Right lobe of liver (tissue), 6 donors: ENCODE data around the gene GSTA3. TPM values are rescaled to one million over a fixed set of nuclear protein-coding genes. Genes with fewer than 3 reads are reported as not detected.

Source experiments
- ATAC-seq, 4 donors: fragments of 200-7000 bp; cut with Tn5 transposase; one replicate each; pipeline ENCODE4 v1.9.1; 2020; ENCODE audit warnings: mild to moderate bottlenecking in 4 of 4, moderate library complexity in 4 of 4
- DNase-seq, 3 donors: peaks; one replicate each; pipeline ENCODE4 v3.0.0-alpha.2; 2020
- H3K27ac ChIP-seq, 3 donors: fragments of 200-600 bp; one replicate each; pipeline ENCODE4 v1.8.0; 2022
- H3K27me3 ChIP-seq, 2 donors: fragments of 200-600 bp; one replicate each; pipeline ENCODE4 v1.8.0; 2022
- H3K36me3 ChIP-seq, 4 donors: fragments of 200-600 bp; sonication (generic) in 1 of 4; one replicate each; pipeline versions ENCODE4 v1.5.1 to v1.8.0; 2017 to 2022; ENCODE audit warnings: control low read depth in 1 of 4
- H3K4me1 ChIP-seq, 4 donors: fragments of 200-600 bp; sonication (generic) in 1 of 4; one replicate each; pipeline versions ENCODE4 v1.5.1 to v1.8.0; 2017 to 2022; ENCODE audit warnings: control low read depth in 1 of 4
- H3K4me3 ChIP-seq, 3 donors: fragments of 200-600 bp; one replicate each; pipeline ENCODE4 v1.8.0; 2022
- H3K9me3 ChIP-seq, 4 donors: fragments of 200-600 bp; sonication (generic) in 1 of 4; one replicate each; pipeline versions ENCODE4 v1.5.1 to v1.8.0; 2017 to 2022; ENCODE audit warnings: control low read depth in 1 of 4
- CTCF ChIP-seq, 4 donors: fragments of 200-600 bp in 3 of 4; fragments of 450-650 bp in 1 of 4; IDR thresholded peaks; one replicate each; pipeline versions ENCODE4 v1.5.1 to v1.8.0; 2016 to 2022; ENCODE audit warnings: antibody characterized with exemption in 4 of 4, mild to moderate bottlenecking in 2 of 4
- POLR2A ChIP-seq: fragments of 450-650 bp; IDR thresholded peaks from one replicate; pipeline ENCODE4 v1.6.1; 2017; ENCODE audit warnings: antibody characterized with exemption, mild to moderate bottlenecking
- WGBS: methylation state at CpG from one replicate; pipeline ENCODE4 v1.1.6; 2018; ENCODE audit warnings: low coverage, low lambda C conversion rate; ENCODE audit not compliant: insufficient coverage; ENCODE audit errors: missing lambda C conversion rate; 5-methylcytosine and 5-hydroxymethylcytosine counted together
- intact Hi-C, 2 donors: fragments of 100-400 bp; cut with DNase I; formaldehyde crosslinking; loops; one replicate each; pipeline versions ENCODE4 v1.11.2 to v1.14.1; 2022
- total RNA-seq, 6 experiments: library from RNA; depleted of rRNA in 2 of 6; stranded (reverse); fragments of >200 nt in 2 of 6; fragmentation: NEBNext Ultra II Directional in 3 of 6; extraction: Animal tissue kit (Norgen Biotek cat#: 25700) in 3 of 6; gene quantifications; one replicate each; pipeline versions ENCODE4 v1.1.0 to v1.2.4, GENCODE V29; 2016 to 2023
- donor health status: DM: no; HTN: yes; CAD: no.
- donor health status: DM: no; HTN: no; CAD: no.
- donor health status: DM: no; HTN: no; CAD: no.
- donor health status: DM: no; HTN: yes; CAD: no.
- donor health status: DM: no; HTN: yes; CAD: no.

GSTA3 gene
- total RNA-seq, 6 experiments from 2014 or later = not detected

GRCh38 chr6:52931351-52931750 is 21.9 kb upstream of the GSTA3 start:
- Histone ChIP-seq H3K9me3 (no peaks in the 10 kb centered on the region), H3K27ac (no peak overlapping the region), H3K36me3 (no peaks in the 10 kb centered on the region), H3K4me1 (peaks cover 0 to 22% (median 2%) of the 10 kb centered on the region in 4 donors), H3K4me3 (no peak overlapping the region), H3K27me3 (no peaks in the 10 kb centered on the region)
- intact Hi-C loops = no loop called here
- TF ChIP-seq CTCF (IDR thresholded peaks at IDR 0.05) = no peak
- TF ChIP-seq POLR2A = no peak
- ATAC-seq (no peak), DNase-seq (no peak)
- WGBS = 82% methylated on average over 2 of the region's 2 CpGs

- TF ChIP-seq CTCF (IDR thresholded peaks at IDR 0.05) (no peak), POLR2A (no peak)
- ATAC-seq (peak; percentile 86 to 98 (median 92)), DNase-seq (peak; percentile 56 to 77 (median 66))
- 45% methylated on average over 3 of the region's 6 CpGs for WGBS
- peak overlapping the region in 2 of 3 donors; percentile 38 to 65 for H3K27ac ChIP-seq
- no peaks in the 10 kb centered on the region for H3K36me3 ChIP-seq
- intact Hi-C loops = no loop called here
- peaks cover 0 to 22% (median 2%) of the 10 kb centered on the region in 4 donors for H3K4me1 ChIP-seq
- H3K4me3 ChIP-seq = no peak overlapping the region
- H3K9me3 ChIP-seq = no peaks in the 10 kb centered on the region
- H3K27me3 ChIP-seq = no peaks in the 10 kb centered on the region
Measured at GRCh38 chr6:52929321-52930164, 20.0 kb upstream of the GSTA3 start.

GRCh38 chr6:52927451-52927850 is 18.0 kb upstream of the GSTA3 start:
- no peak overlapping the region for H3K4me3 ChIP-seq
- TF ChIP-seq POLR2A (no peak), CTCF (IDR thresholded peaks at IDR 0.05) (no peak)
- WGBS = 92% methylated on average over 8 of the region's 8 CpGs
- H3K27ac ChIP-seq = no peak overlapping the region
- no peak for ATAC-seq
- intact Hi-C loops = no loop called here
- DNase-seq = no peak
- H3K9me3 ChIP-seq = no peaks in the 10 kb centered on the region
- H3K4me1 ChIP-seq = peaks cover 0 to 22% (median 2%) of the 10 kb centered on the region in 4 donors
- H3K36me3 ChIP-seq = no peaks in the 10 kb centered on the region
- no peaks in the 10 kb centered on the region for H3K27me3 ChIP-seq

- TF ChIP-seq POLR2A = no peak
- no peak for TF ChIP-seq CTCF (IDR thresholded peaks at IDR 0.05)
- 78% methylated on average over 7 of the region's 9 CpGs for WGBS
- H3K9me3 ChIP-seq = no peaks in the 10 kb centered on the region
- DNase-seq = no peak
- peaks cover 0 to 22% (median 2%) of the 10 kb centered on the region in 4 donors for H3K4me1 ChIP-seq
- ATAC-seq = no peak
- no peaks in the 10 kb centered on the region for H3K36me3 ChIP-seq
- intact Hi-C loops = no loop called here
- H3K27me3 ChIP-seq = no peaks in the 10 kb centered on the region
- H3K27ac ChIP-seq = no peak overlapping the region
- no peak overlapping the region for H3K4me3 ChIP-seq
Measured at GRCh38 chr6:52925919-52926792, 16.7 kb upstream of the GSTA3 start.
